ENCODE measurements around the gene LRCOL1.

GRCh38 chr12:132630672-132631071, 20.3 kb upstream of the LRCOL1 start:
- TF ChIP-seq CTCF (IDR thresholded peaks at IDR 0.05) (no peak), POLR2A (IDR thresholded peaks at IDR 0.05) (no peak), POLR2AphosphoS5 (IDR thresholded peaks at IDR 0.05) (no peak)

Data from prostate gland (tissue), 2 donors.